Measurements from ENCODE around the gene NRAP. TPM values are rescaled to one million over a fixed set of nuclear protein-coding genes. Genes with fewer than 3 reads are reported as not detected.

Gene NRAP
- total RNA-seq, 4 donors from 2014 or later = 811 to 2,339 (median 1,413) TPM

GRCh38 chr10:113627836-113628235, 36.0 kb downstream of the NRAP start:
- ATAC-seq = peak; percentile 30 to 40
- peaks cover 0 to 66% of the 10 kb centered on the region in 2 donors for H3K36me3 ChIP-seq
- peak overlapping the region; percentile 88 to 96 (median 90) for H3K27ac ChIP-seq
- in situ Hi-C loops (cut with MboI; ENCODE audit: low sequenced_read_pairs in 4 of 4) (no loop called here), intact Hi-C loops (cut with DNase I; ENCODE audit: low total_unique reads) (no loop called here)
- peak in 1 of 2 donors; percentile 64 for DNase-seq
- H3K27me3 ChIP-seq = no peaks in the 10 kb centered on the region
- no peak for TF ChIP-seq CTCF (IDR thresholded peaks at IDR 0.05 in 4 of 5, conservative IDR thresholded peaks at IDR 0.05 in 1 of 5)
- no peak for TF ChIP-seq POLR2A (IDR thresholded peaks at IDR 0.05)
- H3K4me3 ChIP-seq = no peak overlapping the region
- H3K4me1 ChIP-seq = peaks cover 76% of the 10 kb centered on the region in 2 donors
- H3K9me3 ChIP-seq = no peaks in the 10 kb centered on the region

GRCh38 chr10:113626809-113627355, 37.0 kb downstream of the NRAP start:
- ATAC-seq (peak in 1 of 2 donors; percentile 15), DNase-seq (peak in 1 of 2 donors; percentile 62)
- TF ChIP-seq POLR2A (IDR thresholded peaks at IDR 0.05) = no peak
- TF ChIP-seq CTCF (IDR thresholded peaks at IDR 0.05 in 4 of 5, conservative IDR thresholded peaks at IDR 0.05 in 1 of 5) = no peak
- peak overlapping the region; percentile 88 to 96 (median 90) for H3K27ac ChIP-seq
- in situ Hi-C loops (cut with MboI; ENCODE audit: low sequenced_read_pairs in 4 of 4) (no loop called here), intact Hi-C loops (cut with DNase I; ENCODE audit: low total_unique reads) (no loop called here)
- H3K4me3 ChIP-seq = no peak overlapping the region
- peaks cover 0 to 66% of the 10 kb centered on the region in 2 donors for H3K36me3 ChIP-seq
- no peaks in the 10 kb centered on the region for H3K9me3 ChIP-seq
- peaks cover 77 to 85% of the 10 kb centered on the region in 2 donors for H3K4me1 ChIP-seq
- no peaks in the 10 kb centered on the region for H3K27me3 ChIP-seq

DNA sequence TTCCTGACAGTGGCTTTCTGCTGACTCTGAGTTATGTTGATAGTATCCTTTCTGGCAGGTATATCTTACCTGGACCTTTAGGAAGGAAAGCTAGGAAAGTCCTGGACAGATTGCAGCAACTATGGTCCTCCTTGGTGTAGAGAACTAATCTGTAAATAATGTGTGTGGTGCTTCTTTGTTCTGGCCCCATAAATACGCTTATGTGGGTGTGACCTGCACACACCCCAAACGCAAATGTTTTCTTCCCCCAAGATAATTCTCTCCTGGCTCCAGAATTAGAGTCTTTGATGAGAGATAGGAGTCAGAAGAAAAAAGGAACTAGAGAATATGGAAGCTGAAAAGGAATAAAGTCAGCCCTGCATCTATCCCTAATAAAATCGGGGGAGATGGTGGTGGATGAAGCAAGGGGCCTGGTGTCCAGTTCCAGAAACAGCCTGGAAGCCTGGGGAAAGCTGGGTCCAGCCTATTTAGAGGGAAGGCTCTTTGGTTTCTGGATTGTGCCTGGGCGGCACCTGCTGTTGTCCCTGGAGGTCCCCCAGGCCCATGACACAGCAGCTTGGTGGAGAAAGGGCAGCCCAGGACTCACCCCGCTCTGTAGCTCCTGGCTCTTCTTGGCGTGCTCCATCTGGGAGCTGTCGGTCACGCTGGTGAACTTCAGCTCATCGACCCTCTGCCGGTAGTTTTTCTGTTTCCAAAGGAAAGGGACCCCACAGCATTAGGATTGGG, 38.2 kb downstream of the NRAP start:
- H3K4me3 ChIP-seq = no peak overlapping the region
- intact Hi-C loops (cut with DNase I; ENCODE audit: low total_unique reads) (no loop called here), in situ Hi-C loops (cut with MboI; ENCODE audit: low sequenced_read_pairs in 4 of 4) (no loop called here)
- H3K4me1 ChIP-seq = peaks cover 72 to 83% of the 10 kb centered on the region in 2 donors
- H3K27ac ChIP-seq = peak overlapping the region; percentile 88 to 96 (median 90)
- H3K9me3 ChIP-seq = no peaks in the 10 kb centered on the region
- DNase-seq = peak; percentile 66 to 94
- TF ChIP-seq CTCF (IDR thresholded peaks at IDR 0.05 in 4 of 5, conservative IDR thresholded peaks at IDR 0.05 in 1 of 5) (no peak), POLR2A (IDR thresholded peaks at IDR 0.05) (peak; percentile 16 to 31)
- H3K27me3 ChIP-seq = no peaks in the 10 kb centered on the region
- ATAC-seq = peak; percentile 52 to 63
- peaks cover 0 to 66% of the 10 kb centered on the region in 2 donors for H3K36me3 ChIP-seq

GRCh38 chr10:113622831-113623230, 41.0 kb downstream of the NRAP start:
- Histone ChIP-seq H3K27me3 (no peaks in the 10 kb centered on the region), H3K36me3 (peaks cover 0 to 62% of the 10 kb centered on the region in 2 donors), H3K27ac (peak overlapping the region; percentile 88 to 96 (median 90)), H3K4me3 (no peak overlapping the region), H3K4me1 (peaks cover 66 to 80% of the 10 kb centered on the region in 2 donors), H3K9me3 (no peaks in the 10 kb centered on the region)
- in situ Hi-C loops (cut with MboI; ENCODE audit: low sequenced_read_pairs in 4 of 4) (no loop called here), intact Hi-C loops (cut with DNase I; ENCODE audit: low total_unique reads) (no loop called here)
- TF ChIP-seq CTCF (IDR thresholded peaks at IDR 0.05 in 4 of 5, conservative IDR thresholded peaks at IDR 0.05 in 1 of 5) (no peak), POLR2A (IDR thresholded peaks at IDR 0.05) (no peak)
- DNase-seq (no peak), ATAC-seq (no peak)
